HG03521 (cell line): ENCODE results near the gene RIN1.
"Not testable (repeated sequence)": the region's sequence is repeated elsewhere in the genome, so short reads cannot be mapped to it uniquely, and the experiment has no call there.

Experiments used
- ATAC-seq: cut with Tn5 transposase; IDR thresholded peaks from one replicate; pipeline ENCODE4 v1.9.1; 2021; ENCODE audit warnings: mild to moderate bottlenecking, moderate library complexity; ENCODE audit not compliant: unreplicated experiment

RIN1 gene, protein sequence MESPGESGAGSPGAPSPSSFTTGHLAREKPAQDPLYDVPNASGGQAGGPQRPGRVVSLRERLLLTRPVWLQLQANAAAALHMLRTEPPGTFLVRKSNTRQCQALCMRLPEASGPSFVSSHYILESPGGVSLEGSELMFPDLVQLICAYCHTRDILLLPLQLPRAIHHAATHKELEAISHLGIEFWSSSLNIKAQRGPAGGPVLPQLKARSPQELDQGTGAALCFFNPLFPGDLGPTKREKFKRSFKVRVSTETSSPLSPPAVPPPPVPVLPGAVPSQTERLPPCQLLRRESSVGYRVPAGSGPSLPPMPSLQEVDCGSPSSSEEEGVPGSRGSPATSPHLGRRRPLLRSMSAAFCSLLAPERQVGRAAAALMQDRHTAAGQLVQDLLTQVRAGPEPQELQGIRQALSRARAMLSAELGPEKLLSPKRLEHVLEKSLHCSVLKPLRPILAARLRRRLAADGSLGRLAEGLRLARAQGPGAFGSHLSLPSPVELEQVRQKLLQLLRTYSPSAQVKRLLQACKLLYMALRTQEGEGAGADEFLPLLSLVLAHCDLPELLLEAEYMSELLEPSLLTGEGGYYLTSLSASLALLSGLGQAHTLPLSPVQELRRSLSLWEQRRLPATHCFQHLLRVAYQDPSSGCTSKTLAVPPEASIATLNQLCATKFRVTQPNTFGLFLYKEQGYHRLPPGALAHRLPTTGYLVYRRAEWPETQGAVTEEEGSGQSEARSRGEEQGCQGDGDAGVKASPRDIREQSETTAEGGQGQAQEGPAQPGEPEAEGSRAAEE

DNA sequence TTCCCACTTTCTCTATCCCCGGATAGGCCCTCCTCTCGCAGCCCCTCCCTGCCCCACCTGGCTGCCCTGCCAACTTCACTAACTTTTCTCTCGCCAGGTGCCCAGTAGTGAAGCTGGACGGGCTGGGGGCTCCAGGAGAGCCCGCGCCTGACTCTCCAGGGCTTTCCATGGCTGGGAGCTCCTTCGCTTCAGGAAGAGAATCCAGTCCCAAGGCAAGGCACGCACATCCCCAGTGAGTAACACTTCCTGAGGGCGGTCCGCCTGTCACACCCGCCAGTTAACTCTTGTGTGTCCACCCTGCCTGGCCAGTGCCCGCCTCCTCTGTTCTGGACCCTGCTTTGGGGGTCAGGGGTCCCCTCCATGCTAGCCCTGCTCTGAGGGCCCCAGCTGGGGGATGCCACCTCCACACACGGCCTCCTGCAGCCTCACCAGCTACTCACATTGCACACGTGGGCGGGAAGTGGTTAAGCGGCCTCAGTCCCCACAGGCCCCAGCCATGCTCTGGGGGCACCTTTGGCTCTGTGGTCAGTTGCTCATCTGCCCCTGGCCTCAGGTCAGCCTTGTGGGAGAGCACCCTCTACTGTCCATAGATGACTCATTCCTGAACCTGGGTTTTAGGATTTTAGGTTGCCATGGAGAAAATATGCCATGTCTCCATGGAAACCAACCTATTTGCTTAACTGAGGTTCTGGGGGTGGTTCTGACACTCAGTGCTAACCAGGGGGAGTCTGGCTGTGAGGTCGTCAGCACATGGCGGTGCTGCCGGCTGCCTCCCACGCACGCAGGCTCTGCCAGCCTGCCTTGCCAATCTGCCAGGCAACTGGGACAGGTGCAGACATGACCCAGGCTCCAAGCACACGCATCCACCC lies at the start of gene RIN1:
Gene RIN1, minus strand, starts transcription at position 201 of the 869 bp plus-strand sequence. Its CDS starts 32 bp downstream, at position 169.
- peak; percentile 55 for ATAC-seq

DNA sequence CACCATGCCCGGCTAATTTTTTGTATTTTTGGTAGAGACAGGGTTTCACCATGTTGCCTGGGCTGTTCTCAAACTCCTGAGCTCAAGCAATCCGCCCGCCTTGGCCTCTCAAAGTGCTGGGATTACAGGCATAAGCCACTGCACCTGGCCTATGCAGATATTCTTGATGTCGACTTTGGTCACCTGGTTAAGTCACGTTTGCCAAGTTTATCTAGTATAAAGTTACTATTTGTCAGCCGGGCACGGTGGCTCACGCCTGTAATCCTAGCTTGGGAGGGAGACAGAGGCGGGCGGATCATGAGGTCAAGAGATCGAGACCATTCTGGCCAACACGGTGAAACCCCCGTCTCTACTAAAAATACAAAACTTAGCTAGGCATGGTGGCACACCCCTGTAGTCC lies 48.1 kb upstream of the RIN1 start:
- ATAC-seq, result not testable (repeated sequence)

DNA sequence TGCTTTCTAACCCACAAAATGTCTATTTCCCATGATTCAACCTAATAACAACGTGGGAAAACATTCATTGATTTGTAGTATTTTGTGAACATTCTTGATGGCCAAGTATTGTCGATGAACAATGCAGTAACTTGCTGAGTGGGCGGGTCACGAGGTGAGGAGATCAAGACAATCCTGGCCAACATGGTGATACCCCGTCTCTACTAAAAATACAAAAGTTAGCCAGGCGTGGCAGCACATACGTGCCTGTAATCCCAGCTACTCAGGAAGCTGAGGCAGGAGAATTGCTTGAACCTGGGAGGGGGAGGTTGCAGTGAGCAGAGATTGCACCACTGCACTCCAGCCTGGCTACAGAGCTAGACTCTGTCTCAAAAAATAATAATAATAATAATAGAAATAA lies 44.0 kb upstream of the RIN1 start:
- ATAC-seq, result not testable (repeated sequence)

DNA sequence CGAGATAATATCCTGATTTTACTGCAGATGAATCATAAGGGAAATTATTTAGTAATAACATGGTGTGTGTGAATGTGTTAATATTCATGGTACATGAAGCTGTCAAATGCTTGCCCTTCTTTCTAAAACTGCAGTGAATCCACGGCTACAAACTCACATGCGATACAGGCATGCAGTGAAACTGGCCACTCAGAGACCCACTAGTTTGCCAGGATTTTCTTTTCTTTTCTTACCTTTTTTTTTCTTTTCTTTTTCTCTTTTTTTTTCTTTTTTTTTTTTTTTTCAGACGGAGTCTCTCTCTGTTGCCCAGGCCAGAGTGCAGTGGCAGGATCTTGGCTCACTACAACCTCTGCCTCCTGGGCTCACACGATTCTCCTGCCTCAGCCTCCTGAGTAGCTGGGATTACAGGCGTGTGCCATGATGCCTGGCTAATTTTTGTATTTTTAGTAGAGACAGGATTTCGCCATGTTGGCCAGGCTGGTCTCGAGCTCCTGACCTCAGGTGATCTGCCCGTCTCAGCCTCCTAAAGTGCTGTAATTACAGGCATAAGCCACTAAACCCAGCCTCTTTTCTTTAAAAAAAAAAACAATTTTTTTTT lies 37.6 kb upstream of the RIN1 start:
- not testable (repeated sequence) for ATAC-seq

DNA sequence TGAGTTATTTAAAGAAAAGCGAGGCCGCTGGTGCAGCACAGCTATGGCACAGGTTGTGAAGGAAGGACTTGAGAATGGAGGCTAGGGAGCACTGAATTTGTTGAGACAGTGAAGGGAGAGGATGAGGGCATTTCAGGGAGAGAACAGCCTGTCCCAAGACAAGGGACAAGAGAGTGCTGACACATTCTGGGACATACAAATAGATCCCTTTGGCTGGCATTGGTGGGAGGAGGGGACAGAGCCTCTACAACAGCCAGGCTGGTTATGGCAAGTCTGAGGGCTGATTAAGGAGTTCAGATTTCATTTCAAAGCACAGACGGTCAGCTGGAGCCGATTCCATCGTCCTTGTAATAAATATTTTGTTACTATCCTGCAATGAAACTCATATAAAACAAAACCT lies 37.0 kb upstream of the RIN1 start:
- no peak for ATAC-seq

DNA sequence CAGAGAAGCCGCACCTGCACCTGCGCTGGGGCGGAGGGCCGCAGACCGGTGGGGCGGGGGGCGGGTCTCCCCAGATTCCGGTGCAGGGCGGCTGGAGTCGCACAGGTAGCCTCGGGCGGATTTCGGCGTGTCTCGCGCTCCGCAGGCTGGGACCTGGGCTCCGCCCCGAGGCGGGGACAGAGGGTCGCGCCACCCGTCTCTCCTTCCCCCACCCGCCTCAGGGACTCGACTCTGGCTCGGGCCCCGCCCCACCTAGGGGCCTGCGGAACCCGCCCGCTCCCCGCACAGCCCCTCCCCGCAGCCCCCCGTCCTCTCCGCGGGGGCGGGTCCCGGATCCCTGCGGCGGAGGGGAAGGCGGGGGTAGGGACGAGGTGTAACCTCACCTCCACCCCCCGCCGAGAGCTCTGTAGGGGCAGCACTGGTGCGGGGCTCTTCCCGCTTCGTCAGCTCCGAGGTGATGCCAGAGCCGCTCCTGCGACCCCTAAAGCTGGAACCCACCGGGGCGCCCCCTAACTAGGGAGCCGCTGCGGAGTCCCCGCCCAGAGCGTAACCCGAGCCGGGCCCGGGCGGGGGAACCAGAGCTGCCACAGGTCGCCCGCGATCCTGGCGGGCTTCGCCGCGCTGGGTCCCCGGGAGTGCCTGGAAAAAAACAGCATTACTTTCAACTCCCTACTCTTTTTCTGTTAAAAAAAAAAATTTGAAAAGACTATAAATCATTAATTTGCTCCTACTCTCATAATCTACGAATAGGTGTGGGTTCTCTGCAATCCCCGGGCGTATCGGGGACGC lies 35.6 kb upstream of the RIN1 start, which contains the start of gene SLC29A2:
Gene SLC29A2, minus strand, starts transcription at position 134 of the 789 bp plus-strand sequence. CDS start 169 bp downstream, outside the sequence.
- peak; percentile 58 for ATAC-seq

DNA sequence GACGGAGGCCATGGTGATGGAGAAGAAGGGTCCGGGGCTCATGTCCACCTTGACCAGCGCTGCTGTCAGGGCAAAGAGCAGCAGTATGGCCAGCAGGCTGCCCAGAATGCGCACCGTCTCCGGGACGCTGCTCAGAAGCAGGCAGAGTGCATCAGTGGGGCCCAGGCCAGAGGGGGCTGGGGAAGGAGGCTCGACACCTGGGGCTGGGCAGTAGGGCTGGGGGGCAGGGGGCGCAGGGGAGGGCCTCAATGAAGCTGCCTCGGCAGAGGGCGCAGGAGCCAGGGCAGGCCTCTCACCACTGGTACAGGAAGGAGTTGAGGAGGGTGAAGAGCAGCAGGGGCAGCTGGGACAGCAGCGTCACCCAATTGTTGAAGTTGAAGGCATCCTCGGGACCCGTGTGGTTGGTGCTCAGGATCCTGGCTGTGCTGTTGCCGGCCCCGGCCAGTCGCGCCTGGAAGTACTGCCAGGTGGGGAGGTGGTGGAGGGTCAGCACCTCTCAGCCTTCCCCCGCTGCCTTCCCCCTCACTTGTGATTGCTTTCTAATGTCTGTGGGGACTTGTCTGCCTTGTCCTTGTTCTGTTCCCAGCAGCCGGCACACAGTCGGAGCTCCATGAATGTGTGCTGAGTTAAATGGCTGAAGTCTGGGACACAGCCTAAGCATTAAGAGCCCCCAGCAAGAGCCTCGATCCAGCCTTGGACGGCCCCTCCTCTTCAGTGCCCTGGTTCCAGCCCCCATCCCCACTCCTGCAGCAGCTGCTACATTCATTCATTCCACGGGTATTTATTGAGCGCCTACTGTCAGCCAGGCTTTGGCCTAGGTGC lies 33.0 kb upstream of the RIN1 start:
- no peak for ATAC-seq

DNA sequence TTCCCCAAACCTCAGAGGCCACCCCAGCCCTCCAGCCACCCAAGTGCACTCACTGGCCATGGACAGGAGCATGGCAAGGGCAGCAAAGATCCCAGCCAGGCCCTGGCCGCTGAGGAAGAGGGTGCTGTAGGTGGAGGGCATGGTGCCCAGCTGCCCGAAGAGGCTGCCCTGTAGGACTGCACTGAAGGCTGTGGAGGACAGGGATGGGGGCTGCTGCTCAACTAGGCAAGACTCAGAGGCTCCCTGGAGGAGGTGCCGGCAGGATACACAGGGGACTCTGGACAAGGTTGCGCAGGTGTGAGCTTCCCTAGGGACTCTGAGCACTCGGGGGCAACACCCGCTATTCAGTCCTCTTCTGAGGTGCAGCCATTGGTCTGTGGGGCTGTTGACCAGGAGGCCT lies 32.2 kb upstream of the RIN1 start:
- no peak for ATAC-seq

DNA sequence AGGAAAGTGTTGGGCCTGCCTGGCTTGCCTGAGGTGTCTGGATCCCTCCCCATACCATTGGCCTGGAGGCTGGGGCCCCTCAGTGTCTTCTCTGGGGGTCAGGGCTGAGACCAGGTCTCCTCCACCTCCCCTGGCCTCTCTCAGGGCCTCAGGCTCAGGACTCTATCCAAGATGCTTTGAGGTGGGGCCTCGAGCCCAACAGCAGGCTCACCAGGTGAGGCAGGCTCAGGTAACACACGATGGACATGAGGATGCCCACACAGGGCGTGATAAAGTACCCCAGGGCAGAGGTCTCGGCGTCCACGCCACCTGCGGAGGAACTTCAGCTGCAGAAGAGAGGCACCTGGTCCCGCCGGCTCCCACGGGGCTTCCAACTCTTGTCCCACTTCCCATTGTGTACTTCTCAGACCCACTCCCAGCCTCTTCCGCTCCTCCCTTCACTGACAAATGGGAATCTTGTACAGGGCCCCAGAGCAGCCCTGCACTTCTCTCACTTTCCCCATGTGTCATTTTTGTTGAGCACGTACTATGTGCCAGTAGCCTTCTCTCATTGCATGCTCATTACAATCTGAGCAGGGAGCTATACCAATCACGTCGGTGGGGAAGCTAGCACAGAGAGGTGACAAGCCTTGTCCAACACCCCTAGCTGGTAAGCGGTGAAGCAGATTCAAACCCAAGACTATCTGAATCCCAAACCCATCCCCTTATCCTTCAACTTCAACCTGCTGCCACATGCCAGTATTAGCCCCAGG lies 31.5 kb upstream of the RIN1 start:
- no peak for ATAC-seq

DNA sequence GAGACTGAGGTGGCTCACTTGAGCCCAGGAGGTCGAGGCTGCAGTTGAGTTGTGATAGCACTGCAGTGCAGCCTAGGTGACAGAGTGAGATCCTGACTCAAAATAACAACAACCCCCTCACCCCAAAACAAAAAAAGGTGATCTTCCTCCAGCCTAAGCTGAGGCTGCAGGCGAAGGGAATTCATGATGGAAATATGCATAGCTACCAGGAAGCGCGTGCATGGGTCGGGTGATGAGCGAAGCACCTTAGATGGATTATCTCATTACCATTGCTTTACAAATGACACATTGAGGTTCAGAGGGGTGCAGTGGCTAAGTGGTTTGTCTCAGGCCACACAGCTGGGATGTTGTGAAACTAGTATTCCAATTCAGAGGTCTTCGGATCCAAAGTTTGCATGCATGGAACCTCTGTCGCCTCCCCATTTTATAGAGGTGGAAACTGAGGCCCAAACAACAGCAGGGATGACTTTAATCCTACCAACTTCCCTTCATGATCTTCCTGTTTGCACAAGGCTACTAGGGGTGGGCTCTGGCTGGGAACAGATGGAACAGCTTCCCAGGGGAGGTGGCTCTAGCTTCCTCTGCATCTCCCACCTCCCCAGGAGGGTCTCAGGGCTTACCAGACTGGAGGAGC lies 30.7 kb upstream of the RIN1 start:
- no peak for ATAC-seq

DNA sequence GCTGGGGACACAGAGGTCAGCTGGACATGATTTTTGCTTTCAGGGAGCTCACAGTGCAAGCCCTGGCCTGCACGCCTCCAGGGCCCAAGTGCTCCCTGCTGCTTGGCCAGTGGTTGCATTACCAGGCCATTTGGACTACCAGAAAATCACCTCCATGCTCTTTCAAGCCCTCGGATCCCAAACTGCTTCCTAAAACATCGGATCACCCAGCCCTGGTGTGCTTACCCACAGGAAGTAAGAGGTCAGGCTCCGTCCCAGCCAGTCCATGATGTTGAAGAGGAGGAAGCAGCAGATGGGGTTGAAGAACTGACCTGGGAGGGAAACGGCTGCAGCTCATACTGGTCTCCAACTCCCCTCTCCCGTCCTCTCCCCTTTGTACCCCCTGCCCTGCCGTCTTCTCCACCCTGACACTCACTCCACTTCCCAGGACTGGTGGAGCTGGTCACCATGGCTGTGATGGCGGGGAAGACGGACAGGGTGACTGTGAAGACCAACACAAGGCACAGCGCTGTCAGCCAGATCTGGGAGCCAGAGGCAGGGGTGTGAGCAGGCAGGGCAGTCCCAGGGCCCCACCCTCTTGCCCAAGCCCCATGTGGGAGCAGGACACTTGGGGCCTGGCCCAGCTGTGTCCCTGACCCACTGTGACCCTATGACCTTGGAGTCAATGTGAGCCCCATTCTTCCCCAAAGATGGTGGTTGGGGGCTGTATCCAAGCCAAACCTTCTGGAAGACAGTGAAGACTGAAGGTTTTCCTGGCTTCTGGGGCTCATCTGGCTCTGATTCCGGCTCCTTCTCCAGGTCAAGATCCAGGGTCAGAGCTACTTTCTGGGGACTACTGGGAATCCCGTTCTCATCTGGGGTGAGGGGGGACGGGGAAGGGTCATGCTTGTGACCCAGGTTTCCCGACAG lies 29.7 kb upstream of the RIN1 start:
- ATAC-seq, result no peak

DNA sequence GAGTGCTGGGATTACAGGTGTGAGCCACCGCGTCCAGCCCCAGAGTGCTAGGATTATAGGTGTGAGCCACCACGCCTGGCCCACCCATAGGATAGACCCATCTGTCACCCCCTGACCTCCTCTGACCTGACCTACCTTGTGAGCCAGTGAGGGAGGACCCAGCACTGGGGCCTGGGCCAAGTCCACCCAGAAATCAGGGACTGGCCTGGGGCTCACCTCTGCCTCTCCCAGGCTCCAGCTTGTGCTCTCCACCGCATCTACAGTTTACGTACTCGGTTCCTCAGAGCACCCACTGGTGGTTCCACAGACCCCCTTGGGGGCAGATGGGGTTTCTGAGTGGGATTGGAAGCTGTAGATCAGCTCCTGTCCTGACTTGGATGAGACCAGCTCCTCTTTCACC lies 28.9 kb upstream of the RIN1 start:
- no peak for ATAC-seq

DNA sequence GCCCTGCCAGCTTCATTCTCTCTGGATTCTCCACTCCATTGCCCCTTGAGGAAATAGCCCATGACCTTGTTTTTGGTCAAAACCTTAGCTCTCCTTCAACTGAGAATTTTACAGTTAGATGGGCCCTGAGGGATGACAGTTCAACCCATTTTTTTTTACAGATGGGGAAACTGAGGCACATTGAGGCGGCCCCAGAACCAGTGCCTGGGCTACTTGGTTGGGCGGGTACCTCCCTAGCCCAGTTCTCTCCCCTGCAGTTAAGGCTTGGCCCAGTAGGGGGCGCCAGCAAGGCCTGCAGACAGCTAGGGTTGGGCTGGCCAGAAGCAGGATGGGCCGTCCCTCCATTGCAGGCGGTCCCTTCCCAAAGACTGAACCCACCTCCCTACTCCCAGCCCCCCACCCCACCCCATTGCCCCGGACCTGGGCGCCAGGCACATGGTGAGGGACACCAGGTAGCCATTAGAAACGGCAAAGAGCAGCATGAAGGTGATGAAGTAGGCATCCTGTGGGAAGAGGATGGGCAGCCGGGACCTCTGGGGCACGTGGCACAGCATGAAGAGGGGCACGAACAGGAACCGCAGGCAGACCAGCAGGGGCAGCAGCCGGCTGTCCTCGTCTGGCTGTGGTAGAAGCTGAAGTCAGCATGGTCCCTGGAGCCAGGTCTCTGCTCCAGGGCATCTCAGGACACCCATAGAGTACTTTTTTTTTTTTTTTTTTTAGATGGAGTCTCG lies 27.7 kb upstream of the RIN1 start:
- ATAC-seq, result no peak

DNA sequence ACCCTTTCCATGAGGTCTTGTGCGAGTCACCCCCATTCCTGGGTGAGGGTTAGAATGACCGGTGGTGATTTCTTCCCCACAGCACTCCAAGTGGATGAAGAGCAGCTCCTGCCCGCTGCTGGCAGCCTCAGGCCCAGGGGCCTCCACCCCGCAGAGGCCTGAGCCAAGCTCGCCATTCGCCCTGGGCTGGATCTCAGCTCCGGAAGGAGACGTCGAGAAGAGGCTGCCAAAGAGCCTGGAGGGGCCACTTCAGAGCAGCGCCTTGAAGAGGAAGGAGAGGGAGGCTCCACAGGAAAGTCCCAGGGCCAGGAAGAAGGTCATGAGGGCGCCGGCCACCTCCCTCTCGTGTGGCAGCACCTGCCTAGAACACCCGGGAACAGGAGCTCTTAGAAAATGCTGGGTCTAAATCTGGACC lies 27.0 kb upstream of the RIN1 start:
- no peak for ATAC-seq

DNA sequence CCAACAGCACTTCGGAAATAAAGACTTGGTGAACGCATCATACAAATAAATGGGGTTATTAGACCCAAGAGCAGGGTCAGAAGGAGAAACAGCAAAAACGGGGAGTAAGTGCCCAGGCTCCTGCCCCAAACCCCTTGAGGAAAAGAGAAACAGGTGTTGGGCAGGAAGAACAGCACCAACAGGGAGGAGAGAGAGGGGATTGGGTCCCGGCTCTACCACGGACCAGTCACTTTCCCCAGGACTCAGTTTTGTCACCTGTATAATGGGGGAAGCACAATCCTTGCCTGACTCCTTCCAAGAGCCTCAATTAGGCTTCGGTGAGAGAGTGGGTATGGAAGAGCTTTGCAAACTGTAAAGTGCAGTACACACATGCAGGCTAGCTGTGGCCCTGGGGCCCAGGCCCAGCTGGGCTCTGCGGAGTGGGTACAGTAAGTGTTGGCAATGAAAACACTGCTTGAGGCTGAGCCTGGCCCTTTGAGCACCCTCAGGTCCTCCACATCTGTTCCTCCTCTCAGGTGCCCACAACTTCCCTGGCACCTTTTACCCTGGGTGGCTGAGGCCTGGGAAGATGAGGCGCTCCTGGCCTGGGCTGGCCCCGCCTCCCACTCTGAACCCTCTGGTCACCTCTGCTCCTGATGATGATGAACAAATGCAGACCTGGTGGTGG lies 26.4 kb upstream of the RIN1 start:
- ATAC-seq, result no peak
